K562 treated with DMSO at 1 percent for 24 hours (cell line): ENCODE results near the gene ALPK3. TPM values are rescaled to one million over a fixed set of nuclear protein-coding genes. Genes with fewer than 3 reads are reported as not detected.

ENCODE experiments used
- total RNA-seq: library from RNA; unstranded; fragments of 300-600 nt; gene quantifications from 2 replicates; pipeline ENCODE4 v1.2.3, GENCODE V29; 2022; ENCODE audit warnings: low read depth; ENCODE audit not compliant: insufficient read depth

ALPK3 gene, protein sequence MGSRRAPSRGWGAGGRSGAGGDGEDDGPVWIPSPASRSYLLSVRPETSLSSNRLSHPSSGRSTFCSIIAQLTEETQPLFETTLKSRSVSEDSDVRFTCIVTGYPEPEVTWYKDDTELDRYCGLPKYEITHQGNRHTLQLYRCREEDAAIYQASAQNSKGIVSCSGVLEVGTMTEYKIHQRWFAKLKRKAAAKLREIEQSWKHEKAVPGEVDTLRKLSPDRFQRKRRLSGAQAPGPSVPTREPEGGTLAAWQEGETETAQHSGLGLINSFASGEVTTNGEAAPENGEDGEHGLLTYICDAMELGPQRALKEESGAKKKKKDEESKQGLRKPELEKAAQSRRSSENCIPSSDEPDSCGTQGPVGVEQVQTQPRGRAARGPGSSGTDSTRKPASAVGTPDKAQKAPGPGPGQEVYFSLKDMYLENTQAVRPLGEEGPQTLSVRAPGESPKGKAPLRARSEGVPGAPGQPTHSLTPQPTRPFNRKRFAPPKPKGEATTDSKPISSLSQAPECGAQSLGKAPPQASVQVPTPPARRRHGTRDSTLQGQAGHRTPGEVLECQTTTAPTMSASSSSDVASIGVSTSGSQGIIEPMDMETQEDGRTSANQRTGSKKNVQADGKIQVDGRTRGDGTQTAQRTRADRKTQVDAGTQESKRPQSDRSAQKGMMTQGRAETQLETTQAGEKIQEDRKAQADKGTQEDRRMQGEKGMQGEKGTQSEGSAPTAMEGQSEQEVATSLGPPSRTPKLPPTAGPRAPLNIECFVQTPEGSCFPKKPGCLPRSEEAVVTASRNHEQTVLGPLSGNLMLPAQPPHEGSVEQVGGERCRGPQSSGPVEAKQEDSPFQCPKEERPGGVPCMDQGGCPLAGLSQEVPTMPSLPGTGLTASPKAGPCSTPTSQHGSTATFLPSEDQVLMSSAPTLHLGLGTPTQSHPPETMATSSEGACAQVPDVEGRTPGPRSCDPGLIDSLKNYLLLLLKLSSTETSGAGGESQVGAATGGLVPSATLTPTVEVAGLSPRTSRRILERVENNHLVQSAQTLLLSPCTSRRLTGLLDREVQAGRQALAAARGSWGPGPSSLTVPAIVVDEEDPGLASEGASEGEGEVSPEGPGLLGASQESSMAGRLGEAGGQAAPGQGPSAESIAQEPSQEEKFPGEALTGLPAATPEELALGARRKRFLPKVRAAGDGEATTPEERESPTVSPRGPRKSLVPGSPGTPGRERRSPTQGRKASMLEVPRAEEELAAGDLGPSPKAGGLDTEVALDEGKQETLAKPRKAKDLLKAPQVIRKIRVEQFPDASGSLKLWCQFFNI (N-terminal part only)
- total RNA-seq, result 0.50 and 1.1 TPM in 2 replicates

DNA sequence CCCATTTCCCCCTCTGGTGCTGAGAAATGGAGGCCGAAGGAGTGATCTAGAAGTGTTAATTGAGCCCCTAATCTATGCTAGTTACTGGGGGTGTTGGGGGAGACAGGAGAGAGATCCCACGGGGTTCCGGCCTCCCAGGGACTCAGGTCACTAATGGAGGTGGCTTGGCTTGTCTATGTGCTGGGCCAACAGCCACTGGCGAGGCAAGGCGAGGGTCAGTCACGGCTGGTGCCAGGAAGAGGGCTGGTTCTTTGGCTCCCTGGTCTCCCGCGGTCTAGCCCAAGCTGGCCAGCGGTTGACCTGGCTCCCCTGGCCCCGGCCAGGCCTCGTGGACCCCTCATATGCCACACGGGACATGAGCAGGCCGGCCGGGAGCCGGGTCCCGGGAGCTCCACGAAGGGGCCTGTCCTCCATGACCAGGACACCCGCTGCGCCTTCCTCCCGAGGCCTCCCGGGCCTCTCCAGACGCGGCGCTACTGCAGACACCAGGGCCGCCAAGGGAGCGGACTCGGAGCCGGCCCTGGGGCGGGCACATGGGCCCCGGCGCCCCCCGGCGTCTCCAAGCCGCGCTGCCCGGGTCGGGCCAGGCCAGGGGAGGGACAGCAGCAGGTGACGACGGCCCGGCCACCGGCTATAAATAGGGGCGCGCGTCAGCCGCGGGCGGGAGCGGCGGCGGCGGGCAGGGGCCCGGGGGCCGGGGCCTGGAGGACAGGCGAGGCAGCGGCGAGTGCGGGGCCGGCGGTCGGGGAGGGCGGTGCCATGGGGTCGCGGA is at the start of gene ALPK3:
Gene ALPK3, plus strand, starts transcription at position 663 of the 772 bp plus-strand sequence. Its CDS starts 97 bp downstream, at position 760.

DNA sequence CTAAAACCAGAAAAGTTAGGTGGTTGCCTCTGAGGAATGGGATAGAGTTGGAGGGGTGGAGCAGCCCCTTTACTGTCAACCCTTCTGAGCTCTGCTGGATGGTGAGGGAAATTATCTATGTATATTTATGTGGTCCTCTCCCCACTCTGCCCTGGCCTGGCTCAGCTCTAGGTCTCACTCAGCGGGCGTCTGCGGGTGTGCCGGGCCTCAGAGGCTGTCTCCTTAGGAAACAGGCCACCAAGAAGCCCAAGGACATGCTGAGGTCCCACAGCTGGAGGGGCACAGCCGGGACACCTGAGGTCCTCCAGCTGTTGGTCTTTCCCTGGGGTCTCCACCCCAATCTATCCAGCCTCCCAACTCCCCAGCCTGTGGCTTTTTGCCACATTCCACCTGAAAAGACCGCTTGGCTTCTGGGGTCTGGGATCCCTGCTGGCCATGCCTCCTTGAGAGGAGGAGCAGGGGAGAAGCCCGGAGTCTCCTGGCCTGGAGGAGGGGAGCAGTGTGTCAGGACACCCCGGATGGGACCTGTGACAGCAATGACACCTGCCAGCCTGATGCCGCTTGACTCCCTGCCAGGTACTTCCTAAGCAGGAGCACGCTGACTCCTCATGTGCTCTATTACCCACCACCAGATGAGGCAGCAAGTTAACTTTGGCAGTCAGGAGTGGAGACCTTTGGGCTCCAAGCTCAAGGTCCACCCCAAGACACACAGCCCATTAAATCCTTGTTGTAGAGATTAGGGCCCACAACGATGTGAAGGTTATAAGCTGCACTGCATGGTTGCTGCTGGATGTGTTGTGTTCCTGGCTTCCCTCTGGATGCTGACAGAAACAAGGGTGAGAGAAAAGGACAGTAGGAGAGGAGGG is 67.0 kb downstream of the ALPK3 start, which contains the start of gene SLC28A1:
Gene SLC28A1, plus strand, starts transcription at position 747 of the 866 bp plus-strand sequence. CDS start 3,099 bp downstream, outside the sequence.

Other genes starting within 250 kb of the ALPK3 start
- 5.5 and 6.1 TPM in 2 replicates for gene ZSCAN2, start 216.3 kb upstream of the ALPK3 start, total RNA-seq
- gene WDR73, start 163.1 kb upstream of the ALPK3 start, total RNA-seq, result 10.9 and 13.8 TPM in 2 replicates
- gene NMB, start 159.2 kb upstream of the ALPK3 start, total RNA-seq, result 0.83 TPM in 1 of 2 replicates, not detected in the other
- 150 and 151 TPM in 2 replicates for gene SEC11A, start 101.2 kb upstream of the ALPK3 start, total RNA-seq
- gene ZNF592, start 68.8 kb upstream of the ALPK3 start, total RNA-seq, result 18.7 and 20.7 TPM in 2 replicates
- not detected in 2 replicates for gene SLC28A1, start 67.3 kb downstream of the ALPK3 start, total RNA-seq
- gene PDE8A, start 164.5 kb downstream of the ALPK3 start, total RNA-seq, result 10.8 and 13.1 TPM in 2 replicates